Neutrophil (primary cell): Measurements from ENCODE around the gene OTULINL.
A peak's percentile ranks its signal among the peaks of the same experiment; 100 is the strongest.

Source experiments
- H3K27ac ChIP-seq: fragments of 200-600 bp; sonication (generic); 2 replicates; pipeline ENCODE4 v1.5.1; 2016; ENCODE audit warnings: mild to moderate bottlenecking, moderate library complexity
- H3K27me3 ChIP-seq: fragments of 200-600 bp; sonication (generic); 2 replicates; pipeline ENCODE4 v1.6.0; 2016; ENCODE audit warnings: mild to moderate bottlenecking
- H3K36me3 ChIP-seq: fragments of 200-600 bp; sonication (generic); 2 replicates; pipeline ENCODE4 v1.5.1; 2017
- H3K4me1 ChIP-seq, 2 experiments: fragments of 200-600 bp in 1 of 2; sonication (generic) in 1 of 2; 1 replicate in 1 of 2; 2 replicates in 1 of 2; pipeline versions ENCODE4 v1.5.1 to v1.6.1; 2013 to 2016; ENCODE audit warnings: low read depth in 1 of 2, low read length in 1 of 2, mild to moderate bottlenecking in 1 of 2, moderate library complexity in 1 of 2; ENCODE audit not compliant: control insufficient read depth in 1 of 2, insufficient read depth in 1 of 2
- H3K4me3 ChIP-seq, 2 experiments: fragments of 200-600 bp in 1 of 2; sonication (generic) in 1 of 2; 1 replicate in 1 of 2; 2 replicates in 1 of 2; pipeline ENCODE4 v1.5.1; 2013 to 2016; ENCODE audit warnings: low read depth in 1 of 2, low read length in 1 of 2, mild to moderate bottlenecking in 1 of 2, moderate library complexity in 1 of 2
- H3K9me3 ChIP-seq: fragments of 200-600 bp; sonication (generic); 2 replicates; pipeline ENCODE4 v1.5.1; 2016
- TF ChIP-seq, protein P1 (sequence below): fragments of 200-600 bp; sonication (generic); IDR thresholded peaks from 2 replicates; pipeline ENCODE4 v1.5.1; 2016; ENCODE audit warnings: antibody characterized with exemption

OTULINL gene

DNA sequence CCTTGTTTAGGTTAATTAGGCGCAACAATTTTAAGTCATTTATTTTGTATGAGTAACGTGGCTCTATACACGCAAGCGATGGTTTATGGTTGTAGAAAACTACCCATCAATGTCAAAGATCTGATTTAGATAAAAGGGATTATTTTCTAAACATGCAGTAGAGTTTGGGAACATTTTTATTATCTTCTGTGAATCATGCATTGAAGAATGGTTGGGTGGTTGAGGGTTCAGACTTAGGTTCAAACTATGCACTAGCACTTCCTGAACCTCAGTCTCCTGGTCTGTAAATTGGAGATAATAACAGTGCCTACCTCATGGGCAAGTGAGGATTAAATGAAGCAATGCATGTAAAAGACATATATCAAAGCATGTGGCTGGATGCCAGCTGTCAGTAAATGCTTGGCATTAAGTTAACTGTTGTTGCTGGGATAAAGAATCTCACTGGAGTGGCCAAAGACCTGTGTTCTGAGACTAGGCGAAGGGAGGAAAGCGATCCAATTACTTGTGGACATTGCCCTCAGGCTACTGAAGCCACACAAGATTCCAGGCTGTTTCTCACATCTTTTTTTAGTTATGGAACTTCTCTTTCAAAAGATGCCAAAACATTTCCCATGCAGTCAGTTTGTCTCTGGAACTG lies 1.1 kb upstream of the OTULINL start:
- Histone ChIP-seq H3K4me1 (peaks cover 48 to 51% of the 10 kb centered on the region in 2 experiments), H3K9me3 (no peaks in the 10 kb centered on the region), H3K4me3 (peak overlapping the region; percentile 87 to 88), H3K27me3 (no peaks in the 10 kb centered on the region), H3K36me3 (no peaks in the 10 kb centered on the region), H3K27ac (no peak overlapping the region)
- TF ChIP-seq, protein P1, sequence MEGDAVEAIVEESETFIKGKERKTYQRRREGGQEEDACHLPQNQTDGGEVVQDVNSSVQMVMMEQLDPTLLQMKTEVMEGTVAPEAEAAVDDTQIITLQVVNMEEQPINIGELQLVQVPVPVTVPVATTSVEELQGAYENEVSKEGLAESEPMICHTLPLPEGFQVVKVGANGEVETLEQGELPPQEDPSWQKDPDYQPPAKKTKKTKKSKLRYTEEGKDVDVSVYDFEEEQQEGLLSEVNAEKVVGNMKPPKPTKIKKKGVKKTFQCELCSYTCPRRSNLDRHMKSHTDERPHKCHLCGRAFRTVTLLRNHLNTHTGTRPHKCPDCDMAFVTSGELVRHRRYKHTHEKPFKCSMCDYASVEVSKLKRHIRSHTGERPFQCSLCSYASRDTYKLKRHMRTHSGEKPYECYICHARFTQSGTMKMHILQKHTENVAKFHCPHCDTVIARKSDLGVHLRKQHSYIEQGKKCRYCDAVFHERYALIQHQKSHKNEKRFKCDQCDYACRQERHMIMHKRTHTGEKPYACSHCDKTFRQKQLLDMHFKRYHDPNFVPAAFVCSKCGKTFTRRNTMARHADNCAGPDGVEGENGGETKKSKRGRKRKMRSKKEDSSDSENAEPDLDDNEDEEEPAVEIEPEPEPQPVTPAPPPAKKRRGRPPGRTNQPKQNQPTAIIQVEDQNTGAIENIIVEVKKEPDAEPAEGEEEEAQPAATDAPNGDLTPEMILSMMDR, result no peak

DNA sequence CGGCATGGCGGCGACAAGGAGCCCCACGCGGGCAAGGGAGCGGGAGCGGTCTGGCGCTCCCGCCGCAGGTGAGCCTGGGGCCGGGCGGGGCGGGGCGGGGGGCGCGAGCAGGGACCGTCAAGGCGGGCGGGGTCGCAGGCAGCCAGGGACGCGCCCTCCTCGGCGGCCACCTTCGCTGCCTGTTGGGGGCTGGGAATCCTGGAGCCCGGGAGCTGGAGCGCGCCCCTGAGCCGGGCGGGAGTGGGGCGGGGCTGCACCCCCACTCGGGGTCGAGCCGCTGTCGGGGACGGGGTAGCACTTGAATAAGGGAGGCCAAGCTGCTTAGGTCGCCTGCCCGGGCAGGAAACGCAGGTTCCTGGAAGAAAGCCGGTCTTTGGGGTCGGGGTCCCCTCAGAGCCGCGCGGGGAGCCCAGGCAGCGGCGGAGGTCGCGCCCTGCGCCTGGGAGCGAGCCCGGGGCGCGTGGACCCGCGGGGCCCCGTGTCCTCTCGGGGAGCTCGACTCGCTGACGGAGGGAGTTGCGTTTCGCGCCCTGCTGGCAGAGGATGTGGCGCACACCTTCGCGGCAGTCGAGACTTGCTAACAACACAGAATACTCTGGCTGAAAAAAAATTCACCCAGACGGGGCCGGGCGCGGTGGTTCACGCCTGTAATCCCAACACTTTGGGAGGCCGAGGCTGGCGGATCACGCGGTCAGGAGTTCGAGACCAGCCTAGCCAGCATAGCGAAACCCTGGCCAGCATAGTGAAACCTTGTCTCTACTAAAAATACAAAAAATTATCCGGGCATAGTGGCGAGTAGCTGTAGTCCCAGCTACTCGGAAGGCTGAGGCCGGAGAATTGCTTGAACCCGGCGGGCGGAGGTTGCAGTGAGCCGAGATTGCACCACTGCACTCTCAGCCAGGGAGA lies 552 bp downstream of the OTULINL start:
- H3K4me3 ChIP-seq, result peak overlapping the region; percentile 87 to 88
- peak overlapping the region; percentile 81 for H3K27ac ChIP-seq
- no peaks in the 10 kb centered on the region for H3K27me3 ChIP-seq
- H3K36me3 ChIP-seq, result no peaks in the 10 kb centered on the region
- no peaks in the 10 kb centered on the region for H3K9me3 ChIP-seq
- H3K4me1 ChIP-seq, result peaks cover 64 to 67% of the 10 kb centered on the region in 2 experiments
- TF ChIP-seq, protein P1, result peak; percentile 58

DNA sequence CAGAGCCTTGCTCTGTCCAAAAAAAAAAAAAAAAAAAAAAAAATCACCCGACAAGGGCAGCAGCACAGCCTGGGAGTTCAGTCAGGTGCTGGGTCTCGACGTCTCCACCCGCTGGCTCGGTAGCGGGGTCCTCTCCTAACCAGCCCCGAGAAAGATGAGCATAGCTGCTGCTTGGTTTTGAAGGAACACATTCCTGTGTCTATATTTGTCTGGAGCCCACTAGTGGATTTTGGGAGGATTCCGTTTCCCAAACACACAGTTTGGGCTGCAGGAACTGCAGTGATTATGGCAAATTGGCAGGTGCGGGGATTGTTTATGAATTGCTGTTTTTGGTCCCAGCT lies 1.2 kb downstream of the OTULINL start:
- H3K27ac ChIP-seq, result peak overlapping the region; percentile 81
- peak overlapping the region; percentile 87 to 88 for H3K4me3 ChIP-seq
- no peaks in the 10 kb centered on the region for H3K27me3 ChIP-seq
- peaks cover 70 to 73% of the 10 kb centered on the region in 2 experiments for H3K4me1 ChIP-seq
- H3K36me3 ChIP-seq, result no peaks in the 10 kb centered on the region
- TF ChIP-seq, protein P1, result no peak
- no peaks in the 10 kb centered on the region for H3K9me3 ChIP-seq

DNA sequence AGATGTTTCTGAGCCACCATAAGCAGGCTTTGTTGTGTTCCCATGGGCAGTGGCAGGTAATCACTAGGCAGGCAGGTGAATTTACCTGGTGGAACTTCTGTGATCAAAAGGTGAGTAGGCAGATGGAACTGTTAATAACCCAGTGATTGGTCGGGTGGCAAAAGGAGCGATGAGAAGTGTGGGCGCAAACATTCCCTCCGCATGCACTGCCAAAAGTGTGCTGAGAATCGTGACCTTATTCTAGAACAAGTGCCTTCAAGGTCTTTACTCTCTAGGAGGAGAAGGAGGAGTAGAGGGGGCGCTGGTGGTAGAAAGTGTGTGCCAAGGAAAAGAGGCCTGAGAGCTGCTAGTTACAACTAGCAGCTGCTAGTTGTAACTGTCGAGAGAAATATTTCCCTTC lies 3.3 kb downstream of the OTULINL start:
- TF ChIP-seq, protein P1, result no peak
- Histone ChIP-seq H3K4me1 (peaks cover 87 to 94% of the 10 kb centered on the region in 2 experiments), H3K4me3 (no peak overlapping the region), H3K36me3 (no peaks in the 10 kb centered on the region), H3K9me3 (no peaks in the 10 kb centered on the region), H3K27me3 (no peaks in the 10 kb centered on the region), H3K27ac (peak overlapping the region; percentile 76)

DNA sequence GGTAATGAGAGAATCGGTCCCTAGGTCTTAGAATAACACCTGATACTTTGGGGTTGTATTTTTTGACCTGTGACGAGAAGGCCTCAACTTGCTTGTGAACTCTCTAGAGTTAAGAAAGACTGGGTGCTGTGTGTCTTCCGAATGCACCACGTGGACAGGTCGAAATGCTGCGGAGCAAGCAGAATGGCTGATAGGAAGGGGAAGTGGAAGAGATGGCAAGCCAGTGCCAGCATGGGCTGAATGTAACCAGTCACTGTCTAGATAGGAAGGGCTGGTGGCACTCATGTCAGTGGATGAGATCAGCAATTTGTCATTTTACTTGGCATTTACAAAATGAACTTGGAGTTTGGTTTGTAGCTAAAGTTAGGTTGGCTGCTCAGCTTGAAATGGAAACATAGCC lies 5.6 kb downstream of the OTULINL start:
- Histone ChIP-seq H3K27ac (peak overlapping the region; percentile 76), H3K4me1 (peaks cover 93% of the 10 kb centered on the region in 2 experiments), H3K9me3 (no peaks in the 10 kb centered on the region), H3K4me3 (no peak overlapping the region), H3K36me3 (no peaks in the 10 kb centered on the region), H3K27me3 (no peaks in the 10 kb centered on the region)
- TF ChIP-seq, protein P1, result no peak
